NCI-H2029 (cell line): ENCODE data around the gene DYNLRB2.

Experiments used
- DNase-seq: peaks from one replicate; lab custom pipeline; 2025; lab: John Stamatoyannopoulos, UW

Gene DYNLRB2

DNA sequence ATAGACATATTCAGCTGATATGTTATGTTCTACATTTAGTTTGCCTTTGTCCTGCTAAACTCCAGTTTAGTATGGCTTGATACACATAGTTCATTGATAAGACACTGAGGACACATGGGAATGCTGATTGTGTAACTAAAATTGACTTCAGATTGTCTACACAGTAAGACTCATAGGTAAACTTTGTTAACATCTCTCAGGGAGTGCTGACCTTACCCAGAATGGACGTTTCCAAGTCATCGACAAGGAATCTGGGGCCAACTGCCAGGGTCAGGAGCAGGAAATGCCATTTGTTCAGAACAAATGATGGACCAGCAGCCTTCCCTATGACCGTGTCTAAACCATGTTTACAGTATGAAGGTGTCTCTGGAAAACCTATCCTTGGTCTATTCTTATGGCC is 58.7 kb downstream of the DYNLRB2 start:
- DNase-seq, result no peak
